Loucy (cell line): ENCODE measurements around the gene KCNIP3.
A peak's percentile ranks its signal among the peaks of the same experiment; 100 is the strongest.

Experiments used
- H2AFZ ChIP-seq: fragments of 200-600 bp; sonication (generic); 2 replicates; pipeline ENCODE4 v1.6.0; 2016; ENCODE audit warnings: antibody characterized with exemption, mild to moderate bottlenecking, low read length, moderate library complexity
- H3F3A ChIP-seq: fragments of 200-600 bp; 2 replicates; pipeline ENCODE4 v1.6.0; 2016; ENCODE audit warnings: antibody characterized with exemption, low read depth, mild to moderate bottlenecking
- H3K27me3 ChIP-seq: fragments of 200-600 bp; sonication (generic); 2 replicates; pipeline ENCODE4 v1.6.1; 2014; ENCODE audit warnings: low read length, mild to moderate bottlenecking; ENCODE audit not compliant: insufficient read depth, poor library complexity, severe bottlenecking
- H3K36me3 ChIP-seq: fragments of 200-600 bp; sonication (generic); 2 replicates; pipeline ENCODE4 v1.6.1; 2016; ENCODE audit warnings: low read length; ENCODE audit not compliant: insufficient read depth
- H3K4me1 ChIP-seq: fragments of 200-600 bp; sonication (generic); 2 replicates; pipeline ENCODE4 v1.5.1; 2014; ENCODE audit warnings: low read length, mild to moderate bottlenecking; ENCODE audit not compliant: insufficient read depth, poor library complexity, severe bottlenecking
- H3K4me2 ChIP-seq: fragments of 200-600 bp; sonication (generic); 2 replicates; pipeline ENCODE4 v1.6.0; 2014; ENCODE audit warnings: antibody characterized with exemption, low read length, low read depth, mild to moderate bottlenecking; ENCODE audit not compliant: poor library complexity, severe bottlenecking
- H3K4me3 ChIP-seq: fragments of 200-600 bp; sonication (generic); 2 replicates; pipeline ENCODE4 v1.5.1; 2014; ENCODE audit warnings: low read length, mild to moderate bottlenecking, mixed read lengths; ENCODE audit not compliant: poor library complexity, severe bottlenecking
- H3K79me2 ChIP-seq: fragments of 200-600 bp; sonication (generic); 2 replicates; pipeline ENCODE4 v1.6.1; 2014; ENCODE audit warnings: low read length; ENCODE audit not compliant: insufficient read depth
- H3K9ac ChIP-seq: fragments of 200-600 bp; sonication (generic); 2 replicates; pipeline ENCODE4 v1.6.0; 2014; ENCODE audit warnings: mild to moderate bottlenecking, low read depth, low read length, moderate library complexity; ENCODE audit not compliant: poor library complexity, severe bottlenecking
- H3K9me2 ChIP-seq: fragments of 200-600 bp; sonication (generic); replicated peaks from 2 replicates; pipeline ENCODE4 v1.6.1; 2016; ENCODE audit warnings: low read depth, low read length, mixed read lengths
- H3K9me3 ChIP-seq: fragments of 200-600 bp; sonication (generic); 2 replicates; pipeline ENCODE4 v1.6.1; 2014; ENCODE audit warnings: mild to moderate bottlenecking, antibody characterized with exemption, low read length, low read depth; ENCODE audit not compliant: insufficient read depth
- H4K20me1 ChIP-seq: fragments of 200-600 bp; sonication (generic); 2 replicates; pipeline ENCODE4 v1.6.0; 2014; ENCODE audit warnings: antibody characterized with exemption, low read length, mild to moderate bottlenecking; ENCODE audit not compliant: insufficient read depth, poor library complexity, severe bottlenecking
- EZH2phosphoT487 ChIP-seq: fragments of 200-600 bp; IDR thresholded peaks from 2 replicates; pipeline ENCODE4 v1.6.1; 2018; ENCODE audit warnings: antibody characterized with exemption, mild to moderate bottlenecking, moderate library complexity, borderline replicate concordance
- TF ChIP-seq, protein P1 (sequence below): fragments of 200-600 bp; sonication (generic); conservative IDR thresholded peaks from 2 replicates; pipeline ENCODE4 v1.5.1; 2014; ENCODE audit warnings: mild to moderate bottlenecking, antibody characterized with exemption, low read length

The KCNIP3 gene

DNA sequence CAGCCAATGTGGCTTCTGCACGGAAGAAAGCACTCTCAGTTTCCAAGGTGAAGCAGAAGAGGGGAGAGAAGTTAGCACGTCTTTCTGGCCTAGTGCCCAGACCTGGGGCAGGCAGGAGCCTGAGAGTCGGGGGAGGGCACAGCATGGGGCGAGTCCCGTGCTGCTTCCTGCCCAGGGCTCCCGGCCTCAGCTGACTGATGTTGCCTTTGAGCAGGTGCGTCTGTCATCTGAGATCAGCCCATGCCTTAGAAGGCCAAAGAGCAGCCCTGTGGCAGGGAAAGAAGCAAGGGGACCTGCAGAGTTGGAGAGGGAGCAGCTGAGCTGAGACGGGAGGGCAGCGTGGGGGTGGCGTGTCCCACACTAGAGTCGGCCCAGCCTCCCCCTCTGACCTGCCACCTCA, 3.3 kb downstream of the KCNIP3 start:
- Histone ChIP-seq H3K36me3 (no peaks in the 10 kb centered on the region), H3K4me2 (peak overlapping the region; percentile 24), H4K20me1 (no peaks in the 10 kb centered on the region), H3K4me3 (no peak overlapping the region), H3K27me3 (no peaks in the 10 kb centered on the region), H3K79me2 (no peaks in the 10 kb centered on the region), H3K4me1 (peaks cover 9% of the 10 kb centered on the region), H3K9me2 (no peaks in the 10 kb centered on the region), H3K9ac (no peak overlapping the region), H3F3A (no peaks in the 10 kb centered on the region), H3K9me3 (no peaks in the 10 kb centered on the region), H2AFZ (no peak overlapping the region)
- TF ChIP-seq, protein P1, sequence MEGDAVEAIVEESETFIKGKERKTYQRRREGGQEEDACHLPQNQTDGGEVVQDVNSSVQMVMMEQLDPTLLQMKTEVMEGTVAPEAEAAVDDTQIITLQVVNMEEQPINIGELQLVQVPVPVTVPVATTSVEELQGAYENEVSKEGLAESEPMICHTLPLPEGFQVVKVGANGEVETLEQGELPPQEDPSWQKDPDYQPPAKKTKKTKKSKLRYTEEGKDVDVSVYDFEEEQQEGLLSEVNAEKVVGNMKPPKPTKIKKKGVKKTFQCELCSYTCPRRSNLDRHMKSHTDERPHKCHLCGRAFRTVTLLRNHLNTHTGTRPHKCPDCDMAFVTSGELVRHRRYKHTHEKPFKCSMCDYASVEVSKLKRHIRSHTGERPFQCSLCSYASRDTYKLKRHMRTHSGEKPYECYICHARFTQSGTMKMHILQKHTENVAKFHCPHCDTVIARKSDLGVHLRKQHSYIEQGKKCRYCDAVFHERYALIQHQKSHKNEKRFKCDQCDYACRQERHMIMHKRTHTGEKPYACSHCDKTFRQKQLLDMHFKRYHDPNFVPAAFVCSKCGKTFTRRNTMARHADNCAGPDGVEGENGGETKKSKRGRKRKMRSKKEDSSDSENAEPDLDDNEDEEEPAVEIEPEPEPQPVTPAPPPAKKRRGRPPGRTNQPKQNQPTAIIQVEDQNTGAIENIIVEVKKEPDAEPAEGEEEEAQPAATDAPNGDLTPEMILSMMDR, result no peak
- no peak for TF ChIP-seq EZH2phosphoT487

DNA sequence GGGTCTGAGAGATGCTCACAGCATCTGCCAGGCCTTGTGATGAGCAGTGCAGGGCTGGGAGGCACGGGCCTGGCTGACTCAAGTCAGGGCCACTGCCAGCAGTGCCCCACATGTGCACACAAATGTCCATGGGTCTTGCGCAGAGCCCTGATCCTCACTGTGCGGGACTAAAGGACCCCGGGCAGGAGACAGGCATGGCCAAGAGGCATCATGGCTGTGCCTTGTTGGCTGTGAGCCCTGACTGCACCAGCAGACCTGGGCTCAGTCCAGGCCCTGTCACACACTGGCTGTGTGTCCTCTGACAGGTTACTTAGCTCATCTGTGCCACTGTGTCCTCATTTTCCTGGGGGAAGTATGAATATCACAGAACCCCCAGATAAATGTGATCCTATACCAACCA, 4.0 kb downstream of the KCNIP3 start:
- Histone ChIP-seq H4K20me1 (no peaks in the 10 kb centered on the region), H3K9ac (no peak overlapping the region), H3K36me3 (no peaks in the 10 kb centered on the region), H3K4me3 (no peak overlapping the region), H2AFZ (no peak overlapping the region), H3K9me3 (no peaks in the 10 kb centered on the region), H3K27me3 (no peaks in the 10 kb centered on the region), H3K4me1 (peaks cover 9% of the 10 kb centered on the region), H3K9me2 (no peaks in the 10 kb centered on the region), H3K4me2 (no peak overlapping the region), H3F3A (no peaks in the 10 kb centered on the region), H3K79me2 (no peaks in the 10 kb centered on the region)
- TF ChIP-seq, protein P1, result no peak
- no peak for TF ChIP-seq EZH2phosphoT487

DNA sequence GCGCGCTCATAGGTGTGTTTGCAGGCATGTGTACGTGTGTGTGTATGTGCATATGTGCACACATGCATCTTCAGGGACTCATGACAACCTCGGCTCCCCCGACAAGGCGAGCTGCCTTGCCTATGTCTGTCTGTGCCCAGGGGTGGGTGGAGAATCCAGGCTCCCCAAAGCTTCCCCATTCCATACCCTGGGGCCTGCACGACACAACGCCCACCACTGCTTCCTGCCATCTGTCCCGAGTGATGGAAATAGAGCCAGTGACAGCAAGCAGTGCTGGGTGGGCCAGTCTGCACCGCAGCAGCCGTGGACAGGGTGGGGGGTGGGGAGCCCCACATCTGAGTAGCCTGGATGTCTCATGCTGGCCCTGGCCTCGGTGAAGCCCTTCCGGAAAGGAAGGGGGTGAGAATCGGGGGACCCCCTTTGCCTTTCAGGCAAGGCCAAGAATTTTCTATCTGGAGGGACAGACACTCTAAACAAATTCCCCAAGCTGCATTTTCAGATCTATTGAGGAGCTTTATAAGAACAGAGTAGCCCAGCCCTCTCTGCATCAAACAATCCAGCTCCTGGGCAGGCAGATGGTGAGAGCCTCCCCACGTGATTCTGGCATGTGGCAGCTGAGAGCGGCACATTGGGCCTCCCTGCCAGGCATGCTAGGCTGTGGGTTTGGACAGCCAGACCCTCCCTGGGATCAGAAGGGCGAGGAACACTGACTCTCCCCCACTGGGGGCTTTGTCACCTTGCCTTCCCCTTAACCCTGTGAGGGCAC, 4.9 kb downstream of the KCNIP3 start:
- H3K4me3 ChIP-seq, result no peak overlapping the region
- no peaks in the 10 kb centered on the region for H3K9me2 ChIP-seq
- H3K79me2 ChIP-seq, result no peaks in the 10 kb centered on the region
- H3F3A ChIP-seq, result no peaks in the 10 kb centered on the region
- H3K9ac ChIP-seq, result no peak overlapping the region
- no peak overlapping the region for H2AFZ ChIP-seq
- H3K4me1 ChIP-seq, result peaks cover 9% of the 10 kb centered on the region
- no peaks in the 10 kb centered on the region for H4K20me1 ChIP-seq
- H3K4me2 ChIP-seq, result no peak overlapping the region
- no peaks in the 10 kb centered on the region for H3K36me3 ChIP-seq
- no peaks in the 10 kb centered on the region for H3K27me3 ChIP-seq
- H3K9me3 ChIP-seq, result no peaks in the 10 kb centered on the region
- TF ChIP-seq, protein P1, result no peak
- TF ChIP-seq EZH2phosphoT487, result no peak
